NOMO-1 treated with dmso at 0.1 percent for 144 hours (cell line): Measurements from ENCODE around the gene RPS27.
"Not testable (repeated sequence)": the region's sequence is repeated elsewhere in the genome, so short reads cannot be mapped to it uniquely, and the experiment has no call there.

Source experiments
- DNase-seq: peaks from one replicate; lab custom pipeline; 2025; ENCODE audit not compliant: unreplicated experiment; lab: John Stamatoyannopoulos, UW

RPS27 gene

GRCh38 chr1:153985341-153985912 lies 5.1 kb upstream of the RPS27 start:
- no peak for DNase-seq

GRCh38 chr1:153985941-153986761 lies 4.4 kb upstream of the RPS27 start, which contains the start of gene RAB13:
RAB13 (minus strand) TSS chr1:153986339; CDS start chr1:153986236, 103 bp downstream.
- peak; percentile 38 for DNase-seq

- no peak for DNase-seq
Measured at GRCh38 chr1:153987621-153988020, 2.9 kb upstream of the RPS27 start.

- no peak for DNase-seq
Measured at GRCh38 chr1:153991151-153991630, 629 bp downstream of the RPS27 start.

- DNase-seq, result no peak
Measured at GRCh38 chr1:153991806-153992205, 1.2 kb downstream of the RPS27 start.

- no peak for DNase-seq
Measured at GRCh38 chr1:153995202-153995601, 4.6 kb downstream of the RPS27 start.

- no peak for DNase-seq
Measured at GRCh38 chr1:153995640-153996039, 5.1 kb downstream of the RPS27 start.

- DNase-seq, result not testable (repeated sequence)
Measured at GRCh38 chr1:153996882-153997281, 6.3 kb downstream of the RPS27 start.

GRCh38 chr1:154000420-154000819 lies 9.9 kb downstream of the RPS27 start:
- DNase-seq, result no peak

- no peak for DNase-seq
Measured at GRCh38 chr1:154006136-154006535, 15.6 kb downstream of the RPS27 start.

GRCh38 chr1:154012129-154012528 lies 21.6 kb downstream of the RPS27 start:
- DNase-seq, result no peak

- DNase-seq, result not testable (repeated sequence)
Measured at GRCh38 chr1:154012543-154012942, 22.0 kb downstream of the RPS27 start.

- DNase-seq, result peak; percentile 19
Measured at GRCh38 chr1:154014154-154014907, 23.8 kb downstream of the RPS27 start.

GRCh38 chr1:154019269-154019668 lies 28.7 kb downstream of the RPS27 start:
- no peak for DNase-seq

- DNase-seq, result no peak
Measured at GRCh38 chr1:154019940-154020339, 29.4 kb downstream of the RPS27 start.

- DNase-seq, result not testable (repeated sequence)
Measured at GRCh38 chr1:154033697-154034096, 43.1 kb downstream of the RPS27 start.
